ENCODE data around the gene OR10H1. TPM values are rescaled to one million over a fixed set of nuclear protein-coding genes. Genes with fewer than 3 reads are reported as not detected.
A peak's percentile ranks its signal among the peaks of the same experiment; 100 is the strongest.
"Not testable (repeated sequence)": the region's sequence is repeated elsewhere in the genome, so short reads cannot be mapped to it uniquely, and the experiment has no call there.

Gene OR10H1
- not detected for total RNA-seq

- Mint-ChIP-seq H3K4me1 (peaks cover 10% of the 10 kb centered on the region), H3K4me3 (no peak within 1 kb of the TSS), H3K9me3 (no peaks in the 10 kb centered on the region), H3K36me3 (no peaks in the 10 kb centered on the region), H3K27me3 (peaks cover 15% of the 10 kb centered on the region), H3K27ac (no peak within 1 kb of the TSS)
- DNase-seq, result no peak
Measured at GRCh38 chr19:15815306-15815705, at the start of gene OR10H1. Gene OR10H1, minus strand, starts transcription at chr19:15815664. Its CDS starts 7,627 bp downstream, at chr19:15808037.

DNA sequence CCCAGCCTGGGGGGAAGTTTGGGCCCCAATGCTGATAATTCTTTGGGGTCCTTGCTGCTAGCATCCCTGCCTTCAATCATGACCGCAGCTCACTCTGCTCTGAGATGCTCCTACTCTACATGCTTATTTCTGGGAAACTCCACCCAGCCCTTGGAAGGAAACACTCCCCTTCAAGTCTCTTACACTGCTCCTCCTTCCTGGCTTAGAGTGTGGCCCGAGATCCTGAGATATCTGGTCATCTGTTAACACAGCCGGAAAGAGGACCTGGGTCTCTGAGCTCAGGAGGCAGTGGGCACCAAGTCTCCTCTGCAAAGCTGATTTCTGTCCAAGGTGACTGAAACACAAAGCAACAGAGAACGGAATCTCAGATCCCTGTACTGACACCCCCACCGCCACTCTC lies 49.4 kb upstream of the OR10H1 start:
- H3K36me3 Mint-ChIP-seq, result no peaks in the 10 kb centered on the region
- H3K9me3 Mint-ChIP-seq, result no peaks in the 10 kb centered on the region
- no peak overlapping the region for H3K4me3 Mint-ChIP-seq
- DNase-seq, result no peak
- H3K27ac Mint-ChIP-seq, result no peak overlapping the region
- no peaks in the 10 kb centered on the region for H3K4me1 Mint-ChIP-seq
- no peaks in the 10 kb centered on the region for H3K27me3 Mint-ChIP-seq

- Mint-ChIP-seq H3K36me3 (no peaks in the 10 kb centered on the region), H3K9me3 (no peaks in the 10 kb centered on the region), H3K4me1 (no peaks in the 10 kb centered on the region), H3K27me3 (no peaks in the 10 kb centered on the region), H3K27ac (no peak overlapping the region), H3K4me3 (no peak overlapping the region)
- no peak for DNase-seq
Measured at GRCh38 chr19:15863272-15863671, 47.8 kb upstream of the OR10H1 start.

DNA sequence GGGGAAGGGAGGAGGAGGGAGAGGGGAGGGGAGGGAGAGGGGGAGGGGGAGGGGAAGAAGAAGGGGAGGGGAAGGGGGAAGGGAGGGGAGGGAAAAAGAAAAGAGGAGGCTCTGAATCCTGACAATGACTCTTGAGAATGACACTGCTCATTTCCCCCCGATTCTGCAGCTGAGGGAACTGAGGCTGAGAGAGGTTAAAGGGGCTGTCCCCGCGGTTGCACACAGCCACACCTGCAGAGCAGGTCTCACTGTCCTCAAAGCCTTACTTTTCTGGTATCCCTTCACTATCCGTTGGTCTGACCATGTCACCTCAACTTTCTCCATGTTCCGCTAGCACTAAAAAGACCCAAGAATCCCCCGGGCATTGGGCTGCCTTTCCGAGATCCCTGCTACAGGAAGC lies 47.0 kb upstream of the OR10H1 start:
- DNase-seq, result no peak
- no peaks in the 10 kb centered on the region for H3K9me3 Mint-ChIP-seq
- no peak overlapping the region for H3K4me3 Mint-ChIP-seq
- H3K27ac Mint-ChIP-seq, result no peak overlapping the region
- no peaks in the 10 kb centered on the region for H3K36me3 Mint-ChIP-seq
- H3K4me1 Mint-ChIP-seq, result no peaks in the 10 kb centered on the region
- H3K27me3 Mint-ChIP-seq, result no peaks in the 10 kb centered on the region

GRCh38 chr19:15860522-15860921 lies 45.1 kb upstream of the OR10H1 start:
- Mint-ChIP-seq H3K36me3 (no peaks in the 10 kb centered on the region), H3K4me3 (no peak overlapping the region), H3K27ac (no peak overlapping the region), H3K4me1 (no peaks in the 10 kb centered on the region), H3K27me3 (no peaks in the 10 kb centered on the region), H3K9me3 (no peaks in the 10 kb centered on the region)
- DNase-seq, result no peak

DNA sequence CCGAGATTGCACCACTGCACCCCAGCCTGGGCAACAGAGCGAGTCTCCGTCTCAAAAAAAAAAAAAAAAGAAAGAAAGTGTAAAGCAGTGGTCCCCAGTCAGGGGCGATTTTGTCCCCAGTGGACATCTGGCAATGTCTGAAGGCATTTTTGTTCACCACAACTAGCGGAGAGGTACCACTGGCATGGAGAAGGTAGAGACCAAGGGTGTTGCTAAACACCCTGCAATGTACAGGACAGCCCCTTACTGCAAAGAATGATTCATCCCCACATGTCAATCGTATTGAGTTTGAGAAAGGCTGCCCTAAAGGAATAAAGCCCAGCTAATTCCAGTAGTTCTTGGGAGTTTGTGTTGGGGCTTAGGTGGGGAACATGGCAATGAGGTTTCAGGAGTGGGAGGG lies 43.7 kb upstream of the OR10H1 start:
- no peaks in the 10 kb centered on the region for H3K4me1 Mint-ChIP-seq
- DNase-seq, result no peak
- H3K27me3 Mint-ChIP-seq, result no peaks in the 10 kb centered on the region

DNA sequence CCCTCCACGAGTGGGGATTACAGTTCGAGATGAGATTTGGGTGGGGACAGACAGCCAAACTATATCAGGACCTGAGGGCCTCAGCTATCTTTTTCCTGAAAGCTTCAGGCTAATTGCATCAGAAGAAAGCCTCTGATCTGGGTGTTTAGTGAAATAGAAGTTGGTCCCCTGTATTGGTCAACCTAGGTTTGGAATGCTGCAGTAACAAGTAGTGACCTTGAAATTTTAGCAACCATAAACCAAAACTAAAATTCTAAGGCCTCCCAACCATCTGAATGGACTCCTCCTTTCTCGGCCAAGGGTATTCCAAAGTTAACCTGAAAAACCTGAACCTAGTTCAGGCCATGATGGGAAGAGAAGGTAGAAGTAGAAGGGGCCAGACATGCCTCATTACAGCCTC lies 34.9 kb upstream of the OR10H1 start:
- DNase-seq, result no peak
- no peak overlapping the region for H3K4me3 Mint-ChIP-seq
- H3K36me3 Mint-ChIP-seq, result no peaks in the 10 kb centered on the region
- no peaks in the 10 kb centered on the region for H3K27me3 Mint-ChIP-seq
- no peak overlapping the region for H3K27ac Mint-ChIP-seq
- H3K4me1 Mint-ChIP-seq, result peaks cover 5% of the 10 kb centered on the region
- no peaks in the 10 kb centered on the region for H3K9me3 Mint-ChIP-seq

More for the DNA sequence above, 43.7 kb upstream of the OR10H1 start:
- Mint-ChIP-seq H3K27ac (no peak overlapping the region), H3K4me3 (no peak overlapping the region), H3K36me3 (no peaks in the 10 kb centered on the region), H3K9me3 (no peaks in the 10 kb centered on the region)

DNA sequence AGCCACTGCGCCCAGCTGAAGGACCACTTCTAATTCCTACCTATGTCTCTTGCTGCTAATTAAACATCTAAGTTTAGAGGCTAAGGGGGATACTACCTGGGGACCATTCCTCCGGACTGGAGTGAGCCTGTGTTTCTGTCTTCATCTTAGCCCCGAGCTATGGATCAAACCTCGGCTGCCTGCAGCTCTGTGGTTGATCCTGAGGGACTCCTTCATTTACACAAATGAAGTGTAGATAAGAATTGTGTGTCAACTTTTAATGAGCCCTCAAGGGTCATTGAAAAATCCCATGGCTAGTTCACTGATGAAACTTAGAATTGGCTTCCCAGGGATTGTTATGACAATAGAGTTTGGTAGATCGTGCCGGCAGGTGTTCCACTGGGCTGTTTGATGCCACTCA lies 31.5 kb upstream of the OR10H1 start:
- H3K36me3 Mint-ChIP-seq, result no peaks in the 10 kb centered on the region
- no peaks in the 10 kb centered on the region for H3K27me3 Mint-ChIP-seq

GRCh38 chr19:15843894-15844222 lies 28.4 kb upstream of the OR10H1 start:
- H3K4me1 Mint-ChIP-seq, result peaks cover 25% of the 10 kb centered on the region
- not testable (repeated sequence) for DNase-seq, H3K4me3 Mint-ChIP-seq, H3K27me3 Mint-ChIP-seq, H3K9me3 Mint-ChIP-seq, H3K36me3 Mint-ChIP-seq, H3K27ac Mint-ChIP-seq

More for the DNA sequence above, 31.5 kb upstream of the OR10H1 start:
- Mint-ChIP-seq H3K4me3 (no peak overlapping the region), H3K27ac (no peak overlapping the region), H3K9me3 (no peaks in the 10 kb centered on the region), H3K4me1 (peaks cover 25% of the 10 kb centered on the region)
- no peak for DNase-seq

GRCh38 chr19:15843203-15843893 lies 27.9 kb upstream of the OR10H1 start:
- Mint-ChIP-seq H3K27me3 (no peaks in the 10 kb centered on the region), H3K27ac (peak overlapping the region; percentile 19), H3K9me3 (no peaks in the 10 kb centered on the region), H3K4me3 (no peak overlapping the region), H3K4me1 (peaks cover 27% of the 10 kb centered on the region), H3K36me3 (no peaks in the 10 kb centered on the region)
- DNase-seq, result no peak

GRCh38 chr19:15841875-15842569 lies 26.6 kb upstream of the OR10H1 start:
- no peaks in the 10 kb centered on the region for H3K36me3 Mint-ChIP-seq
- no peak overlapping the region for H3K27ac Mint-ChIP-seq
- H3K4me1 Mint-ChIP-seq, result peaks cover 30% of the 10 kb centered on the region
- no peaks in the 10 kb centered on the region for H3K27me3 Mint-ChIP-seq
- H3K9me3 Mint-ChIP-seq, result no peaks in the 10 kb centered on the region
- no peak overlapping the region for H3K4me3 Mint-ChIP-seq
- peak; percentile 9 for DNase-seq

GRCh38 chr19:15840833-15841232 lies 25.4 kb upstream of the OR10H1 start:
- H3K27ac Mint-ChIP-seq, result no peak overlapping the region
- DNase-seq, result no peak
- peaks cover 2% of the 10 kb centered on the region for H3K36me3 Mint-ChIP-seq
- H3K27me3 Mint-ChIP-seq, result no peaks in the 10 kb centered on the region
- H3K9me3 Mint-ChIP-seq, result no peaks in the 10 kb centered on the region
- peaks cover 33% of the 10 kb centered on the region for H3K4me1 Mint-ChIP-seq
- H3K4me3 Mint-ChIP-seq, result no peak overlapping the region

GRCh38 chr19:15839888-15840287 lies 24.4 kb upstream of the OR10H1 start:
- not testable (repeated sequence) for H3K27ac Mint-ChIP-seq, H3K36me3 Mint-ChIP-seq, H3K27me3 Mint-ChIP-seq, DNase-seq, H3K9me3 Mint-ChIP-seq, H3K4me3 Mint-ChIP-seq
- peaks cover 30% of the 10 kb centered on the region for H3K4me1 Mint-ChIP-seq

DNA sequence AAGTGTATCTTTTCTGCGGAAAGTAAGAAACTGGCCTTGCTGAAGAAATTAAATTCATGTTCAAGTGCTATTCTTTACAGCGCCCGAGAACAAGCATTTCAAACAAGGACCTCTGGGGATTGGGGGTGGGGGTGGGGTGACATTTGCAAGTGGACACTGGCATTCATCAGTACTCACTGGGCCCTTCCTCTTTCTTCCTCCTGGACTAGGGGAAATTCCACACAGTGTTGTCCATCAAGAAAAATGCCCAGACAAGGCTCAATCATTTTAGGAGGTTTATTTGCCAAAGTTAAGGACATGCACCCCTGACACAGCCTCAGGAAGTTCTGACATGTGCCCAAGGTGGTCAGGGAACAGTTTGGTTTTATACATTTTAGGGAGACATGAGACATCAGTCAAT lies 22.9 kb upstream of the OR10H1 start:
- H3K4me3 Mint-ChIP-seq, result no peak overlapping the region
- no peak for DNase-seq
- no peaks in the 10 kb centered on the region for H3K27me3 Mint-ChIP-seq

DNA sequence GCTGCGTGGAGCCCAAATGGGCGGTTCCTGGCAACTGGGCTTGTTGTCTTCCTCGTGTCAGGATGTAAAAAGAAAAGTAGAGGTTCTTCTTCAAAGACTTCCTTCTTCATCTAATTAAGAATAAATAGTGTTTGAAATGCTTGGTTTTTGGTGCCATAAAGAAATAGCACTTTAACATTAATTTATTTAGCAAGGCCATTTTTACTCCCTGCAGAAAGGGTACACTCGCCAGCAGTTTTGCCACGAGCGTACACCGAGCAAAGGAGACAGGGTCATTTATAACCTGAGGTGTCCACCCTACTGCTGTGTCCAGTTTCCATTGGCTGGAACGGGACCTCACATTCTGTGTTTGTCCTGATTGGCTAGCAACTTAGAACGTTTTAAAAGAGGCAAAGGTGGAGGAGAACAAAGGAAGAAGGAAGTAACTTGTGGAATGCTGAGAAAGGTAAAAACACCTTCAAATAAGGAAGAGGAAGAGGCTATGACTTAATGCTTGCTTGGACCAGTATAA lies 21.8 kb upstream of the OR10H1 start:
- no peaks in the 10 kb centered on the region for H3K9me3 Mint-ChIP-seq
- peaks cover 15% of the 10 kb centered on the region for H3K4me1 Mint-ChIP-seq
- H3K36me3 Mint-ChIP-seq, result peaks cover 3% of the 10 kb centered on the region
- H3K27ac Mint-ChIP-seq, result peak overlapping the region; percentile 97
- no peaks in the 10 kb centered on the region for H3K27me3 Mint-ChIP-seq
- peak overlapping the region; percentile 88 for H3K4me3 Mint-ChIP-seq
- peak; percentile 8 for DNase-seq

More for the DNA sequence above, 22.9 kb upstream of the OR10H1 start:
- H3K4me1 Mint-ChIP-seq, result peaks cover 20% of the 10 kb centered on the region
- H3K36me3 Mint-ChIP-seq, result peaks cover 3% of the 10 kb centered on the region
- H3K27ac Mint-ChIP-seq, result peak overlapping the region; percentile 66
- H3K9me3 Mint-ChIP-seq, result no peaks in the 10 kb centered on the region
